GM23338 (cell line): Measurements from ENCODE around the gene KRT84. TPM values are rescaled to one million over a fixed set of nuclear protein-coding genes. Genes with fewer than 3 reads are reported as not detected.

Source experiments
- ATAC-seq: fragments of 200-7000 bp; cut with Tn5 transposase; 3 replicates; pipeline ENCODE4 v1.9.1; 2020
- DNase-seq: peaks from one replicate; pipeline ENCODE4 v3.0.0-alpha.2; 2015; ENCODE audit warnings: low spot score
- H2AFZ ChIP-seq: fragments of 200-600 bp; sonication (generic); 2 replicates; pipeline ENCODE4 v1.8.0; 2016; ENCODE audit warnings: antibody characterized with exemption, mild to moderate bottlenecking, moderate library complexity
- H3F3A ChIP-seq: fragments of 200-600 bp; sonication (generic); replicated peaks from 2 replicates; pipeline ENCODE4 v1.8.0; 2017; ENCODE audit warnings: antibody characterized with exemption, mixed run types, low read depth
- H3K27ac ChIP-seq: fragments of 200-600 bp; sonication (generic); 2 replicates; pipeline ENCODE4 v1.6.1; 2016; ENCODE audit warnings: low read depth
- H3K27me3 ChIP-seq: fragments of 200-600 bp; sonication (generic); 2 replicates; pipeline ENCODE4 v1.8.0; 2016; ENCODE audit warnings: mild to moderate bottlenecking, mixed run types, moderate library complexity; ENCODE audit not compliant: insufficient read depth
- H3K36me3 ChIP-seq: fragments of 200-600 bp; sonication (generic); 2 replicates; pipeline ENCODE4 v1.8.0; 2016; ENCODE audit warnings: mild to moderate bottlenecking; ENCODE audit not compliant: insufficient read depth
- H3K4me1 ChIP-seq: fragments of 200-600 bp; sonication (generic); 2 replicates; pipeline ENCODE4 v1.8.0; 2016; ENCODE audit warnings: mild to moderate bottlenecking, moderate library complexity; ENCODE audit not compliant: insufficient read depth
- H3K4me2 ChIP-seq: fragments of 200-600 bp; sonication (generic); 2 replicates; pipeline ENCODE4 v1.7.1; 2017; ENCODE audit warnings: mixed run types
- H3K4me3 ChIP-seq: fragments of 200-600 bp; sonication (generic); 2 replicates; pipeline ENCODE4 v1.6.1; 2016; ENCODE audit warnings: mixed run types
- H3K79me2 ChIP-seq: fragments of 200-600 bp; sonication (generic); replicated peaks from 2 replicates; pipeline ENCODE4 v1.8.0; 2017; ENCODE audit warnings: mild to moderate bottlenecking; ENCODE audit not compliant: insufficient read depth
- H3K9me2 ChIP-seq: fragments of 200-600 bp; sonication (generic); 2 replicates; pipeline ENCODE4 v1.8.0; 2017; ENCODE audit not compliant: insufficient read depth
- H4K20me1 ChIP-seq: fragments of 200-600 bp; sonication (generic); replicated peaks from 2 replicates; pipeline ENCODE4 v1.8.0; 2017; ENCODE audit warnings: mild to moderate bottlenecking; ENCODE audit not compliant: insufficient read depth
- H3K27ac Mint-ChIP-seq: 2 replicates; pipeline ENCODE4 v1.8.0; 2020; ENCODE audit warnings: inconsistent platforms, mild to moderate bottlenecking, moderate library complexity, mixed read lengths
- H3K27me3 Mint-ChIP-seq: 3 replicates; pipeline ENCODE4 v1.8.0; 2022; ENCODE audit warnings: low read depth, mild to moderate bottlenecking, moderate library complexity, mixed read lengths, inconsistent platforms; ENCODE audit not compliant: insufficient read depth, poor library complexity
- H3K36me3 Mint-ChIP-seq: 3 replicates; pipeline ENCODE4 v1.8.0; 2021; ENCODE audit warnings: low read depth, mild to moderate bottlenecking, inconsistent platforms, moderate library complexity, mixed read lengths
- H3K4me1 Mint-ChIP-seq: 3 replicates; pipeline ENCODE4 v1.8.0; 2020; ENCODE audit warnings: mild to moderate bottlenecking, inconsistent platforms, mixed read lengths
- H3K4me3 Mint-ChIP-seq: 3 replicates; pipeline ENCODE4 v1.8.0; 2021; ENCODE audit warnings: moderate library complexity, mild to moderate bottlenecking, inconsistent platforms, mixed read lengths
- H3K9me3 Mint-ChIP-seq: 3 replicates; pipeline ENCODE4 v1.8.0; 2020; ENCODE audit warnings: moderate library complexity, mild to moderate bottlenecking, inconsistent platforms, mixed read lengths
- CREB1 ChIP-seq: fragments of 250-450 bp; sonication (Bioruptor Pico); IDR thresholded peaks from 2 replicates; pipeline ENCODE4 v1.5.0; 2020; ENCODE audit warnings: low read depth, mild to moderate bottlenecking, moderate library complexity
- EZH2 ChIP-seq: fragments of 200-600 bp; sonication (generic); IDR thresholded peaks from one replicate; pipeline ENCODE4 v1.8.0; 2017; ENCODE audit warnings: antibody characterized with exemption, mild to moderate bottlenecking, low read depth; ENCODE audit not compliant: unreplicated experiment
- EZH2phosphoT487 ChIP-seq: fragments of 200-600 bp; sonication (generic); IDR thresholded peaks from one replicate; pipeline ENCODE4 v1.8.1; 2018; ENCODE audit warnings: antibody characterized with exemption; ENCODE audit not compliant: unreplicated experiment
- JUNB ChIP-seq: IDR thresholded peaks from one replicate; pipeline ENCODE4 v1.6.1; 2016; ENCODE audit warnings: antibody characterized with exemption; ENCODE audit not compliant: unreplicated experiment
- NANOG ChIP-seq: IDR thresholded peaks from 2 replicates; pipeline ENCODE4 v1.6.1; 2016; ENCODE audit warnings: antibody characterized with exemption, borderline replicate concordance
- POLR2AphosphoS5 ChIP-seq: IDR thresholded peaks from 2 replicates; pipeline ENCODE4 v1.6.1; 2016; ENCODE audit warnings: antibody characterized with exemption, low read depth
- STAT1 ChIP-seq: IDR thresholded peaks from one replicate; pipeline ENCODE4 v1.6.1; 2016; ENCODE audit warnings: antibody characterized with exemption; ENCODE audit not compliant: unreplicated experiment
- ZNF114 ChIP-seq: fragments of 250-450 bp; sonication (Bioruptor Pico); IDR thresholded peaks from 2 replicates; pipeline ENCODE4 v1.5.0; 2020; ENCODE audit warnings: mild to moderate bottlenecking, moderate library complexity
- ZNF331 ChIP-seq: fragments of 250-450 bp; sonication (Bioruptor Pico); IDR thresholded peaks from 2 replicates; pipeline ENCODE4 v1.5.0; 2020; ENCODE audit warnings: low read depth, mild to moderate bottlenecking, moderate library complexity
- ZNF462 ChIP-seq: fragments of 250-450 bp; sonication (Bioruptor Pico); IDR thresholded peaks from 2 replicates; pipeline ENCODE4 v1.5.0; 2020; ENCODE audit warnings: mild to moderate bottlenecking, moderate library complexity
- polyA plus RNA-seq: library from polyadenylated mRNA; unstranded; fragments of >200 nt; fragmentation: Nextera tagmentation; extraction: Ambion mirVana; gene quantifications from 2 replicates; pipeline ENCODE4 v1.2.1, GENCODE V29; 2016
- total RNA-seq: library from RNA; depleted of rRNA; stranded (reverse); fragments of >200 nt; shearing (Covaris generic); gene quantifications from 2 replicates; pipeline ENCODE4 v1.2.3, GENCODE V29; 2014
- TF ChIP-seq, protein P1 (sequence below), 2 experiments: fragments of 200-600 bp in 1 of 2; sonication (generic) in 1 of 2; conservative IDR thresholded peaks; 2 replicates each; pipeline versions ENCODE4 v1.5.1 to v1.6.1; 2016 to 2017; ENCODE audit warnings: antibody characterized with exemption in 2 of 2, low read depth in 2 of 2, mild to moderate bottlenecking in 2 of 2, moderate library complexity in 1 of 2
- TF ChIP-seq, protein P2 (sequence below): IDR thresholded peaks from 2 replicates; pipeline ENCODE4 v1.6.1; 2016; ENCODE audit warnings: antibody characterized with exemption

KRT84 gene
- total and polyA plus RNA-seq, 2 experiments from 2014 or later = not detected

DNA sequence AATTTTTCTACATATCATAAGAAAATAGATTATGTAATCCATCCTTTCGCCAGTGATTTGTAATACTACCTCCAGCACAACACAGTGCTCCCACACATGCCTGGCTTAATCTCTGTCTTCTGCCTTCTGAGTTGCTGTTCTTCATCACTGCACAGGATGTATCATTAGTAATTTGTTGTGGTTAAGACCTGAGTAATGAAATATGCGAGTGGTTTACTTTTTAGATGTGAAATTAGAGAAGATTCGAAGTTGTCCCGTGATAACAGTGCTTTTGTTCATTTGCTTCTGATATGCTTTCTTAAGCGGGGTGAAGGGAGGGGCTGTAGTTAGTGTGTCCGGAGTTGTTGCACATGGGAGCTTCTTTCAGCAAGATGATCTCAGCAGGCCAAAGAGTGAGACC lies 36.3 kb downstream of the KRT84 start (continued):
- TF ChIP-seq ZNF114 (CRISPR knock-in tag) = no peak
- TF ChIP-seq JUNB = no peak
- TF ChIP-seq POLR2AphosphoS5 = no peak
- TF ChIP-seq EZH2phosphoT487 = no peak
- TF ChIP-seq, protein P1, sequence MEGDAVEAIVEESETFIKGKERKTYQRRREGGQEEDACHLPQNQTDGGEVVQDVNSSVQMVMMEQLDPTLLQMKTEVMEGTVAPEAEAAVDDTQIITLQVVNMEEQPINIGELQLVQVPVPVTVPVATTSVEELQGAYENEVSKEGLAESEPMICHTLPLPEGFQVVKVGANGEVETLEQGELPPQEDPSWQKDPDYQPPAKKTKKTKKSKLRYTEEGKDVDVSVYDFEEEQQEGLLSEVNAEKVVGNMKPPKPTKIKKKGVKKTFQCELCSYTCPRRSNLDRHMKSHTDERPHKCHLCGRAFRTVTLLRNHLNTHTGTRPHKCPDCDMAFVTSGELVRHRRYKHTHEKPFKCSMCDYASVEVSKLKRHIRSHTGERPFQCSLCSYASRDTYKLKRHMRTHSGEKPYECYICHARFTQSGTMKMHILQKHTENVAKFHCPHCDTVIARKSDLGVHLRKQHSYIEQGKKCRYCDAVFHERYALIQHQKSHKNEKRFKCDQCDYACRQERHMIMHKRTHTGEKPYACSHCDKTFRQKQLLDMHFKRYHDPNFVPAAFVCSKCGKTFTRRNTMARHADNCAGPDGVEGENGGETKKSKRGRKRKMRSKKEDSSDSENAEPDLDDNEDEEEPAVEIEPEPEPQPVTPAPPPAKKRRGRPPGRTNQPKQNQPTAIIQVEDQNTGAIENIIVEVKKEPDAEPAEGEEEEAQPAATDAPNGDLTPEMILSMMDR (conservative IDR thresholded peaks at IDR 0.05; ENCODE audit: low read depth in 2 of 2) = no peak

DNA sequence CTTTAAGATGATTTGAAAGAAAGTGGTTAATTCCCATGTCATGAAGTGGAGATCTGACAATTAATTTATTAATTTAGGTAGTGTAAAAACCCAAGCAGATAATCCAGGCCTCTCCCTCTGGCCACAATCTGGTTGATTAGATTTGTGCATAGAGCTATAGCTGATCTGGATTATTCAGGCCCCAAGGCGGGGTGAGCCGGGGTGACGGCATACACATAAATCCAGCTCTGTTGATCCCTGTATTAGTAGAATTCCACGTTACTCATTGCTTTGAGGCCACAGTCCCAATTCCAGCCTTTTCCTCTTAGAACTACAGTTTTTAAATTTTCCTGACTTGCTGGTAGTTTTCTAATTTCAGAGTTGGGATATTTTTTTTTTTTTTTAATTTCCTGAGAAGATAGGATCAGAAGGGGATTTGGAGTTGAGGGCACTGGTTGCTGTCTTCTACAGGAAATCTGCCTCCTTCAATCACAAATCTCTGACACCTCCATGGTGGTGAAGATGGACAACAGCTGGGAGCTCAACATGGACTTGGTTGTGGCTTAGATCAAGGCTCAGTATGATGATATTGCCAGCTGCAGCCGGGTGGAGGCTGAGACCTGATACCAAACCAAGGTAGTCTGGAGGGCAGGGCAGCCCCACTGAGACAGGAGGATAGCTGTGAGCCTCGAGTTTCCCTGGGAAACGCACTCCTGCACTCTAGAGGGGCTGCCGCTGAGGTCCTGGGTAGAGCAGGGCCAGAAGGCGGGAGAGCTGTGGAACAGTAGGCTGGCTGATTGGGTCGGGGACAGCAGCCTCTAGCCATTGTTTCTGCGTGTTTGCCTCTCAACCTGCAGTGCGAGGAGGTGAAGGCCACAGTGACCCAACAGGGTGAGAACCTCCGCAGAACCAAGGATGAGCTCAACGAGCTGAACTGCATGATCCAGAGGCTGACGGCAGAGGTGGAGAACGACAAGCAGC lies 37.6 kb downstream of the KRT84 start:
- ATAC-seq (peak; percentile 54), DNase-seq (no peak)
- no peaks in the 10 kb centered on the region for H3K9me3 Mint-ChIP-seq
- no peaks in the 10 kb centered on the region for H3K36me3 Mint-ChIP-seq
- H3K36me3 ChIP-seq = no peaks in the 10 kb centered on the region
- peaks cover 6% of the 10 kb centered on the region for H3K27me3 Mint-ChIP-seq
- no peak overlapping the region for H3K27ac ChIP-seq
- no peak overlapping the region for H3K4me3 Mint-ChIP-seq
- H3K27ac Mint-ChIP-seq = no peak overlapping the region
- H3K9me2 ChIP-seq = no peaks in the 10 kb centered on the region
- no peak overlapping the region for H3K4me3 ChIP-seq
- no peaks in the 10 kb centered on the region for H3F3A ChIP-seq
- H3K4me2 ChIP-seq = no peak overlapping the region
- H2AFZ ChIP-seq = no peak overlapping the region
- H3K4me1 Mint-ChIP-seq = no peaks in the 10 kb centered on the region
- no peaks in the 10 kb centered on the region for H3K4me1 ChIP-seq
- no peaks in the 10 kb centered on the region; the same call in 1 of the 2 replicates for H4K20me1 ChIP-seq
- no peaks in the 10 kb centered on the region for H3K27me3 ChIP-seq
- H3K79me2 ChIP-seq = no peaks in the 10 kb centered on the region
- TF ChIP-seq POLR2AphosphoS5 = no peak
- TF ChIP-seq CREB1 (CRISPR knock-in tag) = no peak
- no peak for TF ChIP-seq JUNB
- TF ChIP-seq EZH2 = no peak
- TF ChIP-seq, protein P2, sequence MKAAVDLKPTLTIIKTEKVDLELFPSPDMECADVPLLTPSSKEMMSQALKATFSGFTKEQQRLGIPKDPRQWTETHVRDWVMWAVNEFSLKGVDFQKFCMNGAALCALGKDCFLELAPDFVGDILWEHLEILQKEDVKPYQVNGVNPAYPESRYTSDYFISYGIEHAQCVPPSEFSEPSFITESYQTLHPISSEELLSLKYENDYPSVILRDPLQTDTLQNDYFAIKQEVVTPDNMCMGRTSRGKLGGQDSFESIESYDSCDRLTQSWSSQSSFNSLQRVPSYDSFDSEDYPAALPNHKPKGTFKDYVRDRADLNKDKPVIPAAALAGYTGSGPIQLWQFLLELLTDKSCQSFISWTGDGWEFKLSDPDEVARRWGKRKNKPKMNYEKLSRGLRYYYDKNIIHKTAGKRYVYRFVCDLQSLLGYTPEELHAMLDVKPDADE = no peak
- TF ChIP-seq NANOG = no peak
- TF ChIP-seq, protein P1 (conservative IDR thresholded peaks at IDR 0.05; ENCODE audit: low read depth in 2 of 2) = no peak
- TF ChIP-seq ZNF331 (CRISPR knock-in tag) = no peak
- no peak for TF ChIP-seq STAT1
- no peak for TF ChIP-seq EZH2phosphoT487
- no peak for TF ChIP-seq ZNF462 (CRISPR knock-in tag)
- TF ChIP-seq ZNF114 (CRISPR knock-in tag) = no peak
